Measurements from ENCODE around the gene MAP2K5. TPM values are rescaled to one million over a fixed set of nuclear protein-coding genes. Genes with fewer than 3 reads are reported as not detected.

The MAP2K5 gene
- total RNA-seq, 1 experiment from 2014 or later: 13.6 TPM

DNA sequence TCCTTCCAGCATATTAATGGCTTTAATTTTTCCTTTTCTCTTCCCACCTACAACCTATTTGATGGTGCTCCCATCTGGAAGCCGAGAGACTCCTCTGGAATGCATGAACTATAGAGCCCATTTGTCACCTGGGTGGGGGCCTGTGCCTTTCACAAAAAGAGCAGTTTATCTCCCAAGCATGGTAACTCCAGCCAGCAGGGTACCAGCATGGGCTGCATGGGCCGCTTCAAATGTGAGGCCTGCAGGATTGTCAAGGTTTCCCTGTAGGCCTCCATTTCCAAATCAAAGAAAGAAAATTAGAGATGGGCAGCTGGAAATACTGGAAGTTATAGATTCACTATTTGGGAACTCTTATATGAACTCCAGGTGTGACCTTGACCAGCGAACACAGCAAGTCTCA is 232.1 kb downstream of the MAP2K5 start (continued):
- TF ChIP-seq, protein P1, sequence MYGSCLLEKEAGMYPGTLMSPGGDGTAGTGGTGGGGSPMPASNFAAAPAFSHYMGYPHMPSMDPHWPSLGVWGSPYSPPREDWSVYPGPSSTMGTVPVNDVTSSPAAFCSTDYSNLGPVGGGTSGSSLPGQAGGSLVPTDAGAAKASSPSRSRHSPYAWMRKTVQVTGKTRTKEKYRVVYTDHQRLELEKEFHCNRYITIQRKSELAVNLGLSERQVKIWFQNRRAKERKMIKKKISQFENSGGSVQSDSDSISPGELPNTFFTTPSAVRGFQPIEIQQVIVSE (CRISPR knock-in tag; IDR thresholded peaks at IDR 0.05; ENCODE audit: borderline replicate concordance): no peak
- TF ChIP-seq RORB (CRISPR knock-in tag; IDR thresholded peaks at IDR 0.05) (no peak), GRHL2 (CRISPR knock-in tag; IDR thresholded peaks at IDR 0.05; ENCODE audit: insufficient replicate concordance, severe bottlenecking) (no peak)

DNA sequence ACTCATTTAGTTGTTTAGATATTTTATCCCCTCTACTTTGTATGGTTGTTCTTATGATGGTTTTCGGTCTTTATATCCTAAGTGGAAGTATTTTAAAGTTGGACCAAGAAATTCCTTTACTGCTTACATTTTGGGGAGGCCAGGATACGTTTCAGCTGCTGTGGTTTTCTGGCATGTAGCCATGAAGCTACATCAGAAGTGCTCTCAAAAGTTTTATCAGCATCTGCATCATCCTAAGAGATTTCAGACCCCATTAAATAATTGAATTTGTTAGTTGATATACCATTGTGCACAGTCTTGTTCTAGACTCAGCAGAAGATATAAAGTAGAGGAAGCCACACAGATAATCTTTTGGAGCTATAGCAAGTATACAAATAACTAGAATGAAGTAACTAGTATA is 232.7 kb downstream of the MAP2K5 start:
- Mint-ChIP-seq H3K27me3 (ENCODE audit: low read depth) (no peaks in the 10 kb centered on the region), H3K4me1 (peaks cover 54% of the 10 kb centered on the region), H3K4me3 (no peak overlapping the region), H3K9me3 (no peaks in the 10 kb centered on the region), H3K36me3 (no peaks in the 10 kb centered on the region), H3K27ac (no peak overlapping the region)
- ChIA-PET POLR2A (no interaction called here), CTCF (no interaction called here)
- TF ChIP-seq CREB1 (CRISPR knock-in tag; IDR thresholded peaks at IDR 0.05) (no peak), ZNF671 (CRISPR knock-in tag; IDR thresholded peaks at IDR 0.05) (no peak), ZNF138 (CRISPR knock-in tag; conservative IDR thresholded peaks at IDR 0.05) (no peak), TEAD1 (CRISPR knock-in tag; IDR thresholded peaks at IDR 0.05) (no peak), CREM (CRISPR knock-in tag; IDR thresholded peaks at IDR 0.05) (no peak), RELA (CRISPR knock-in tag; IDR thresholded peaks at IDR 0.05; ENCODE audit: borderline replicate concordance) (no peak), NR3C1 (CRISPR knock-in tag; conservative IDR thresholded peaks at IDR 0.05; ENCODE audit: low read depth) (no peak), SMAD3 (CRISPR knock-in tag; IDR thresholded peaks at IDR 0.05; ENCODE audit: borderline replicate concordance) (no peak), CBFB (CRISPR knock-in tag; IDR thresholded peaks at IDR 0.05; ENCODE audit: low read depth) (no peak), GRHL2 (CRISPR knock-in tag; IDR thresholded peaks at IDR 0.05; ENCODE audit: insufficient replicate concordance, severe bottlenecking) (no peak), NFYB (CRISPR knock-in tag; conservative IDR thresholded peaks at IDR 0.05; ENCODE audit: low read depth) (no peak), IRF2 (CRISPR knock-in tag; IDR thresholded peaks at IDR 0.05; ENCODE audit: borderline replicate concordance, low read depth) (no peak), OVOL2 (CRISPR knock-in tag; IDR thresholded peaks at IDR 0.05; ENCODE audit: borderline replicate concordance) (no peak)
- TF ChIP-seq, protein P2, sequence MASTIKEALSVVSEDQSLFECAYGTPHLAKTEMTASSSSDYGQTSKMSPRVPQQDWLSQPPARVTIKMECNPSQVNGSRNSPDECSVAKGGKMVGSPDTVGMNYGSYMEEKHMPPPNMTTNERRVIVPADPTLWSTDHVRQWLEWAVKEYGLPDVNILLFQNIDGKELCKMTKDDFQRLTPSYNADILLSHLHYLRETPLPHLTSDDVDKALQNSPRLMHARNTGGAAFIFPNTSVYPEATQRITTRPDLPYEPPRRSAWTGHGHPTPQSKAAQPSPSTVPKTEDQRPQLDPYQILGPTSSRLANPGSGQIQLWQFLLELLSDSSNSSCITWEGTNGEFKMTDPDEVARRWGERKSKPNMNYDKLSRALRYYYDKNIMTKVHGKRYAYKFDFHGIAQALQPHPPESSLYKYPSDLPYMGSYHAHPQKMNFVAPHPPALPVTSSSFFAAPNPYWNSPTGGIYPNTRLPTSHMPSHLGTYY (CRISPR knock-in tag; IDR thresholded peaks at IDR 0.05): no peak
- TF ChIP-seq, protein P3, sequence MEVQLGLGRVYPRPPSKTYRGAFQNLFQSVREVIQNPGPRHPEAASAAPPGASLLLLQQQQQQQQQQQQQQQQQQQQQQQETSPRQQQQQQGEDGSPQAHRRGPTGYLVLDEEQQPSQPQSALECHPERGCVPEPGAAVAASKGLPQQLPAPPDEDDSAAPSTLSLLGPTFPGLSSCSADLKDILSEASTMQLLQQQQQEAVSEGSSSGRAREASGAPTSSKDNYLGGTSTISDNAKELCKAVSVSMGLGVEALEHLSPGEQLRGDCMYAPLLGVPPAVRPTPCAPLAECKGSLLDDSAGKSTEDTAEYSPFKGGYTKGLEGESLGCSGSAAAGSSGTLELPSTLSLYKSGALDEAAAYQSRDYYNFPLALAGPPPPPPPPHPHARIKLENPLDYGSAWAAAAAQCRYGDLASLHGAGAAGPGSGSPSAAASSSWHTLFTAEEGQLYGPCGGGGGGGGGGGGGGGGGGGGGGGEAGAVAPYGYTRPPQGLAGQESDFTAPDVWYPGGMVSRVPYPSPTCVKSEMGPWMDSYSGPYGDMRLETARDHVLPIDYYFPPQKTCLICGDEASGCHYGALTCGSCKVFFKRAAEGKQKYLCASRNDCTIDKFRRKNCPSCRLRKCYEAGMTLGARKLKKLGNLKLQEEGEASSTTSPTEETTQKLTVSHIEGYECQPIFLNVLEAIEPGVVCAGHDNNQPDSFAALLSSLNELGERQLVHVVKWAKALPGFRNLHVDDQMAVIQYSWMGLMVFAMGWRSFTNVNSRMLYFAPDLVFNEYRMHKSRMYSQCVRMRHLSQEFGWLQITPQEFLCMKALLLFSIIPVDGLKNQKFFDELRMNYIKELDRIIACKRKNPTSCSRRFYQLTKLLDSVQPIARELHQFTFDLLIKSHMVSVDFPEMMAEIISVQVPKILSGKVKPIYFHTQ (CRISPR knock-in tag; IDR thresholded peaks at IDR 0.05): no peak
- TF ChIP-seq, protein P4, sequence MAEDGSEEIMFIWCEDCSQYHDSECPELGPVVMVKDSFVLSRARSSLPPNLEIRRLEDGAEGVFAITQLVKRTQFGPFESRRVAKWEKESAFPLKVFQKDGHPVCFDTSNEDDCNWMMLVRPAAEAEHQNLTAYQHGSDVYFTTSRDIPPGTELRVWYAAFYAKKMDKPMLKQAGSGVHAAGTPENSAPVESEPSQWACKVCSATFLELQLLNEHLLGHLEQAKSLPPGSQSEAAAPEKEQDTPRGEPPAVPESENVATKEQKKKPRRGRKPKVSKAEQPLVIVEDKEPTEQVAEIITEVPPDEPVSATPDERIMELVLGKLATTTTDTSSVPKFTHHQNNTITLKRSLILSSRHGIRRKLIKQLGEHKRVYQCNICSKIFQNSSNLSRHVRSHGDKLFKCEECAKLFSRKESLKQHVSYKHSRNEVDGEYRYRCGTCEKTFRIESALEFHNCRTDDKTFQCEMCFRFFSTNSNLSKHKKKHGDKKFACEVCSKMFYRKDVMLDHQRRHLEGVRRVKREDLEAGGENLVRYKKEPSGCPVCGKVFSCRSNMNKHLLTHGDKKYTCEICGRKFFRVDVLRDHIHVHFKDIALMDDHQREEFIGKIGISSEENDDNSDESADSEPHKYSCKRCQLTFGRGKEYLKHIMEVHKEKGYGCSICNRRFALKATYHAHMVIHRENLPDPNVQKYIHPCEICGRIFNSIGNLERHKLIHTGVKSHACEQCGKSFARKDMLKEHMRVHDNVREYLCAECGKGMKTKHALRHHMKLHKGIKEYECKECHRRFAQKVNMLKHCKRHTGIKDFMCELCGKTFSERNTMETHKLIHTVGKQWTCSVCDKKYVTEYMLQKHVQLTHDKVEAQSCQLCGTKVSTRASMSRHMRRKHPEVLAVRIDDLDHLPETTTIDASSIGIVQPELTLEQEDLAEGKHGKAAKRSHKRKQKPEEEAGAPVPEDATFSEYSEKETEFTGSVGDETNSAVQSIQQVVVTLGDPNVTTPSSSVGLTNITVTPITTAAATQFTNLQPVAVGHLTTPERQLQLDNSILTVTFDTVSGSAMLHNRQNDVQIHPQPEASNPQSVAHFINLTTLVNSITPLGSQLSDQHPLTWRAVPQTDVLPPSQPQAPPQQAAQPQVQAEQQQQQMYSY (CRISPR knock-in tag; IDR thresholded peaks at IDR 0.05): no peak
- TF ChIP-seq, protein P5, sequence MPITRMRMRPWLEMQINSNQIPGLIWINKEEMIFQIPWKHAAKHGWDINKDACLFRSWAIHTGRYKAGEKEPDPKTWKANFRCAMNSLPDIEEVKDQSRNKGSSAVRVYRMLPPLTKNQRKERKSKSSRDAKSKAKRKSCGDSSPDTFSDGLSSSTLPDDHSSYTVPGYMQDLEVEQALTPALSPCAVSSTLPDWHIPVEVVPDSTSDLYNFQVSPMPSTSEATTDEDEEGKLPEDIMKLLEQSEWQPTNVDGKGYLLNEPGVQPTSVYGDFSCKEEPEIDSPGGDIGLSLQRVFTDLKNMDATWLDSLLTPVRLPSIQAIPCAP (CRISPR knock-in tag; IDR thresholded peaks at IDR 0.05): no peak
- TF ChIP-seq, protein P6, sequence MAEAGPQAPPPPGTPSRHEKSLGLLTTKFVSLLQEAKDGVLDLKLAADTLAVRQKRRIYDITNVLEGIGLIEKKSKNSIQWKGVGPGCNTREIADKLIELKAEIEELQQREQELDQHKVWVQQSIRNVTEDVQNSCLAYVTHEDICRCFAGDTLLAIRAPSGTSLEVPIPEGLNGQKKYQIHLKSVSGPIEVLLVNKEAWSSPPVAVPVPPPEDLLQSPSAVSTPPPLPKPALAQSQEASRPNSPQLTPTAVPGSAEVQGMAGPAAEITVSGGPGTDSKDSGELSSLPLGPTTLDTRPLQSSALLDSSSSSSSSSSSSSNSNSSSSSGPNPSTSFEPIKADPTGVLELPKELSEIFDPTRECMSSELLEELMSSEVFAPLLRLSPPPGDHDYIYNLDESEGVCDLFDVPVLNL (CRISPR knock-in tag; IDR thresholded peaks at IDR 0.05; ENCODE audit: borderline replicate concordance, low read depth): no peak
- TF ChIP-seq, protein P7, sequence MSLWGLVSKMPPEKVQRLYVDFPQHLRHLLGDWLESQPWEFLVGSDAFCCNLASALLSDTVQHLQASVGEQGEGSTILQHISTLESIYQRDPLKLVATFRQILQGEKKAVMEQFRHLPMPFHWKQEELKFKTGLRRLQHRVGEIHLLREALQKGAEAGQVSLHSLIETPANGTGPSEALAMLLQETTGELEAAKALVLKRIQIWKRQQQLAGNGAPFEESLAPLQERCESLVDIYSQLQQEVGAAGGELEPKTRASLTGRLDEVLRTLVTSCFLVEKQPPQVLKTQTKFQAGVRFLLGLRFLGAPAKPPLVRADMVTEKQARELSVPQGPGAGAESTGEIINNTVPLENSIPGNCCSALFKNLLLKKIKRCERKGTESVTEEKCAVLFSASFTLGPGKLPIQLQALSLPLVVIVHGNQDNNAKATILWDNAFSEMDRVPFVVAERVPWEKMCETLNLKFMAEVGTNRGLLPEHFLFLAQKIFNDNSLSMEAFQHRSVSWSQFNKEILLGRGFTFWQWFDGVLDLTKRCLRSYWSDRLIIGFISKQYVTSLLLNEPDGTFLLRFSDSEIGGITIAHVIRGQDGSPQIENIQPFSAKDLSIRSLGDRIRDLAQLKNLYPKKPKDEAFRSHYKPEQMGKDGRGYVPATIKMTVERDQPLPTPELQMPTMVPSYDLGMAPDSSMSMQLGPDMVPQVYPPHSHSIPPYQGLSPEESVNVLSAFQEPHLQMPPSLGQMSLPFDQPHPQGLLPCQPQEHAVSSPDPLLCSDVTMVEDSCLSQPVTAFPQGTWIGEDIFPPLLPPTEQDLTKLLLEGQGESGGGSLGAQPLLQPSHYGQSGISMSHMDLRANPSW (CRISPR knock-in tag; conservative IDR thresholded peaks at IDR 0.05; ENCODE audit: low read depth): no peak
- TF ChIP-seq, protein P8, sequence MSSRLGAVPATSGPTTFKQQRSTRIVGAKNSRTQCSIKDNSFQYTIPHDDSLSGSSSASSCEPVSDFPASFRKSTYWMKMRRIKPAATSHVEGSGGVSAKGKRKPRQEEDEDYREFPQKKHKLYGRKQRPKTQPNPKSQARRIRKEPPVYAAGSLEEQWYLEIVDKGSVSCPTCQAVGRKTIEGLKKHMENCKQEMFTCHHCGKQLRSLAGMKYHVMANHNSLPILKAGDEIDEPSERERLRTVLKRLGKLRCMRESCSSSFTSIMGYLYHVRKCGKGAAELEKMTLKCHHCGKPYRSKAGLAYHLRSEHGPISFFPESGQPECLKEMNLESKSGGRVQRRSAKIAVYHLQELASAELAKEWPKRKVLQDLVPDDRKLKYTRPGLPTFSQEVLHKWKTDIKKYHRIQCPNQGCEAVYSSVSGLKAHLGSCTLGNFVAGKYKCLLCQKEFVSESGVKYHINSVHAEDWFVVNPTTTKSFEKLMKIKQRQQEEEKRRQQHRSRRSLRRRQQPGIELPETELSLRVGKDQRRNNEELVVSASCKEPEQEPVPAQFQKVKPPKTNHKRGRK (CRISPR knock-in tag; IDR thresholded peaks at IDR 0.05; ENCODE audit: borderline replicate concordance): no peak
- no peak for ATAC-seq
- no peak for DNase-seq (ENCODE audit: low spot score)

Measured in WTC11 (cell line).